Suprapubic skin (tissue), 4 donors: Measurements from ENCODE around the gene PCDHGC4. TPM values are rescaled to one million over a fixed set of nuclear protein-coding genes. Genes with fewer than 3 reads are reported as not detected.

Source experiments
- DNase-seq, 2 donors: peaks; one replicate each; pipeline ENCODE4 v3.0.0-alpha.2; 2019; ENCODE audit warnings: low spot score in 2 of 2
- H3K27ac ChIP-seq: fragments of 200-600 bp; sonication (generic); one replicate; pipeline ENCODE4 v1.5.1; 2019
- H3K27me3 ChIP-seq: fragments of 200-600 bp; sonication (generic); one replicate; pipeline ENCODE4 v1.5.1; 2019
- H3K36me3 ChIP-seq: fragments of 200-600 bp; sonication (generic); one replicate; pipeline ENCODE4 v1.5.1; 2019
- H3K4me1 ChIP-seq: fragments of 200-600 bp; sonication (generic); one replicate; pipeline ENCODE4 v1.5.1; 2019
- H3K4me3 ChIP-seq: fragments of 200-600 bp; sonication (generic); one replicate; pipeline ENCODE4 v1.5.1; 2019; ENCODE audit warnings: mild to moderate bottlenecking
- H3K9me3 ChIP-seq: fragments of 200-600 bp; sonication (generic); one replicate; pipeline ENCODE4 v1.5.1; 2019
- EP300 ChIP-seq: sonication (generic); formaldehyde crosslinking; IDR thresholded peaks from one replicate; pipeline ENCODE4 v1.6.1; 2017; ENCODE audit warnings: antibody characterized with exemption
- POLR2A ChIP-seq, 2 donors: fragments of 450-650 bp; IDR thresholded peaks; one replicate each; pipeline ENCODE4 v1.6.1; 2017; ENCODE audit warnings: antibody characterized with exemption in 2 of 2, mild to moderate bottlenecking in 2 of 2, moderate library complexity in 2 of 2
- POLR2AphosphoS5 ChIP-seq, 3 donors: sonication (generic); formaldehyde crosslinking; IDR thresholded peaks; one replicate each; pipeline ENCODE4 v1.6.1; 2017; ENCODE audit warnings: antibody characterized with exemption in 3 of 3
- WGBS: methylation state at CpG from one replicate; pipeline ENCODE4 v1.1.5; 2018; 5-methylcytosine and 5-hydroxymethylcytosine counted together
- total RNA-seq, 4 donors: library from RNA; depleted of rRNA; stranded (reverse); fragments of >200 nt; gene quantifications; one replicate each; pipeline ENCODE4 v1.1.0, GENCODE V29; 2016
- TF ChIP-seq, protein P1 (sequence below), 2 donors: fragments of 200-600 bp in 1 of 2; fragments of 450-650 bp in 1 of 2; sonication (generic) in 1 of 2; IDR thresholded peaks; one replicate each; pipeline ENCODE4 v1.5.1; 2016 to 2019; ENCODE audit warnings: antibody characterized with exemption in 2 of 2, mild to moderate bottlenecking in 1 of 2, moderate library complexity in 1 of 2

Gene PCDHGC4
- total RNA-seq, 4 donors from 2014 or later: 2.7 to 30.6 (median 15.0) TPM

DNA sequence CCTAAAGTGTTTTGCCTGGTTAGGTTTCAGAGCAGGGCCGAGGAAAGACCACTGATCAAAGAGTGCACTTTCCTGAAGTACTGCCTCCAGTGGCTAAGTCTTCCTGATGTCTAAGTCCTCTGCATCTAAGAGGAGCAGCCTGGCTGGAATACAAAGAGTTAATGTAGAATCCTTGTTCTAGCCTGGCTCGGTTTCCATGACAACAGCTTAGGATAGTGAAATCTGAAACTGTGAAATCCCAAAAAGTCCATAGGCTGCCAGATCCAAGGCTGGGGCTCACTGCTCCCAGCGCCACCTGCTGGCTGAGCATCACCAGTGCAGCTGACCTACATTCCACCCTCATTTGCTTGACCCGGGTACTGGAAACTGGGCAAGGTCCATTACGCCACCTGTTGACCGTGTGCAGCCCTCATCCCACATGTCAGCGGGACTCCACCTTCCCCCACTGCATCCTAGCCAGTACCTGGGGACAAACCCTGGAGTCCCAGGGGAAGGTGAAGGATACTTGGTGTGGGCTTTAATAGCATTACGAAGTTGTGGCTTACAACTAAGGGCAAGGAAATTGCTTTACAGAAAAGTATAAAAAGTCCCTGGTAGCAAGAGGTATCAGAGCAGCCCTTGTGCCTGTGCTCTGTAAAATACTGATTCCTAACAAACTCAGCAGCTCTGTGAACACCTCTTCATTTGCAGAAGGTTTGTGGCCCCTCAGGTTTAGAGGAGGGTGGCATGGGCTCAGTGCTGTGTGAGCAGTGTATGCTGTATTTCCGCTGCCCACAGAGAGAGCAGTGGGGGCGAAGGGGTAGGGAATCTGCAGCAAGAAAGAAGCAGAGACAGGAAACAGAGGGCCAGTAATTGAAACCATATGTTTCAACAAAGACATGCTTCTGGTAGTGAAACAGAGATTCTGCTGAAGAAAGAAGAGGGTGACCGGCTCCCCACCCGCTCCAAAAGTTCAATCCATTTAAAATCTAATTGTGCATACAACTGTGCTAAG, 40.1 kb downstream of the PCDHGC4 start:
- WGBS: 38% methylated on average over 10 of the region's 12 CpGs
- DNase-seq: peak; percentile 90 to 92
- H3K4me3 ChIP-seq: peak overlapping the region; percentile 14
- peaks cover 40% of the 10 kb centered on the region for H3K36me3 ChIP-seq
- peaks cover 80% of the 10 kb centered on the region for H3K4me1 ChIP-seq
- peak in 2 of 3 donors; percentile 67 to 74 for TF ChIP-seq POLR2AphosphoS5 (IDR thresholded peaks at IDR 0.05)
- TF ChIP-seq EP300: no peak
- no peak for TF ChIP-seq POLR2A (IDR thresholded peaks at IDR 0.05)
- TF ChIP-seq, protein P1, sequence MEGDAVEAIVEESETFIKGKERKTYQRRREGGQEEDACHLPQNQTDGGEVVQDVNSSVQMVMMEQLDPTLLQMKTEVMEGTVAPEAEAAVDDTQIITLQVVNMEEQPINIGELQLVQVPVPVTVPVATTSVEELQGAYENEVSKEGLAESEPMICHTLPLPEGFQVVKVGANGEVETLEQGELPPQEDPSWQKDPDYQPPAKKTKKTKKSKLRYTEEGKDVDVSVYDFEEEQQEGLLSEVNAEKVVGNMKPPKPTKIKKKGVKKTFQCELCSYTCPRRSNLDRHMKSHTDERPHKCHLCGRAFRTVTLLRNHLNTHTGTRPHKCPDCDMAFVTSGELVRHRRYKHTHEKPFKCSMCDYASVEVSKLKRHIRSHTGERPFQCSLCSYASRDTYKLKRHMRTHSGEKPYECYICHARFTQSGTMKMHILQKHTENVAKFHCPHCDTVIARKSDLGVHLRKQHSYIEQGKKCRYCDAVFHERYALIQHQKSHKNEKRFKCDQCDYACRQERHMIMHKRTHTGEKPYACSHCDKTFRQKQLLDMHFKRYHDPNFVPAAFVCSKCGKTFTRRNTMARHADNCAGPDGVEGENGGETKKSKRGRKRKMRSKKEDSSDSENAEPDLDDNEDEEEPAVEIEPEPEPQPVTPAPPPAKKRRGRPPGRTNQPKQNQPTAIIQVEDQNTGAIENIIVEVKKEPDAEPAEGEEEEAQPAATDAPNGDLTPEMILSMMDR (IDR thresholded peaks at IDR 0.05): peak; percentile 97 to 99
- no peaks in the 10 kb centered on the region for H3K9me3 ChIP-seq
- H3K27ac ChIP-seq: peak overlapping the region; percentile 69
- H3K27me3 ChIP-seq: no peaks in the 10 kb centered on the region

DNA sequence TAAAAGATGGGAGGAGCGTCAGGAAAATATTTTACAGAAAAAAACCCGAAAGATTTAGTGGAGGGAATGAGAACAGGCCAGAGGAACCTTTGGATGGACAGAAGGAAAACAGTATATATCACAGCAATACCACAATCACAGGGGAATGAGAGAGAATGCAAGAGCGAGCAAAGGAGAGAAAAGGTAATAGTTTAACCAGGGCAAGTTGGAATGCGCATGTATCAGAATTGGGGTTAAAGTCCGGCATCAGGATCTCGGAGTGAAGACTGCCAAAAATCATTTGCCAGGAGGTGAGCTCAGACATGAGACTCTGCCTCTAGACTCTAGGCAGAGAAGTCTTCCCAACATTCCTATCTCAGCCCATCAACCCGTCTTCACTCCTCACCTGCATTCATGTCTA, 40.8 kb downstream of the PCDHGC4 start:
- DNase-seq: no peak
- Histone ChIP-seq H3K4me1 (peaks cover 76% of the 10 kb centered on the region), H3K9me3 (no peaks in the 10 kb centered on the region), H3K27ac (peak overlapping the region; percentile 69), H3K36me3 (peaks cover 40% of the 10 kb centered on the region), H3K27me3 (no peaks in the 10 kb centered on the region), H3K4me3 (no peak overlapping the region)
- WGBS: 75% methylated on average over 7 of the region's 7 CpGs
- TF ChIP-seq, protein P1 (IDR thresholded peaks at IDR 0.05): no peak
- no peak for TF ChIP-seq POLR2A (IDR thresholded peaks at IDR 0.05)
- no peak for TF ChIP-seq EP300
- TF ChIP-seq POLR2AphosphoS5 (IDR thresholded peaks at IDR 0.05): no peak

DNA sequence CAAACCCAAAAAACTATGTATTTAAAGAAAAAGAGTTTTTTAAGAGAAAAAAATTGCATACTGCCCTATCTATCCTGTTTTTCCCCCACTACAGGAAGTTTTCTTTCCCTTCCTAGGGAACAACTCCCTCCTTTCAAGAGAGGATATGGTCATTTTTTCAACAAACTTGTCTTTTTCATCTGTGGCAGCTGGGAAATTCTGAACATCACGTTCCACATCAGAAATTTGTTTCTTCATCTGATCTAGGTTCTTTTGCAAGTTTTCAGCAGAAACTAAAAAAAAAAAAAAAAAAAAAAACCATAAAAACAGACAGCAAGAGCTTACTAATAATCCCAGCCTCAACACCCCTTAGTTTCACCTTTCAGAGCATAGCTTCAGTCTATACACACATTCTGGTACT, 42.6 kb downstream of the PCDHGC4 start:
- TF ChIP-seq EP300 (no peak), POLR2A (IDR thresholded peaks at IDR 0.05) (no peak), POLR2AphosphoS5 (IDR thresholded peaks at IDR 0.05) (no peak)
- TF ChIP-seq, protein P1 (IDR thresholded peaks at IDR 0.05): no peak
- no peak overlapping the region for H3K4me3 ChIP-seq
- no peak for DNase-seq
- H3K4me1 ChIP-seq: peaks cover 58% of the 10 kb centered on the region
- no peaks in the 10 kb centered on the region for H3K27me3 ChIP-seq
- no peaks in the 10 kb centered on the region for H3K9me3 ChIP-seq
- peak overlapping the region; percentile 67 for H3K27ac ChIP-seq
- WGBS: 74% methylated on average over 1 of the region's 1 CpG
- H3K36me3 ChIP-seq: peaks cover 40% of the 10 kb centered on the region

DNA sequence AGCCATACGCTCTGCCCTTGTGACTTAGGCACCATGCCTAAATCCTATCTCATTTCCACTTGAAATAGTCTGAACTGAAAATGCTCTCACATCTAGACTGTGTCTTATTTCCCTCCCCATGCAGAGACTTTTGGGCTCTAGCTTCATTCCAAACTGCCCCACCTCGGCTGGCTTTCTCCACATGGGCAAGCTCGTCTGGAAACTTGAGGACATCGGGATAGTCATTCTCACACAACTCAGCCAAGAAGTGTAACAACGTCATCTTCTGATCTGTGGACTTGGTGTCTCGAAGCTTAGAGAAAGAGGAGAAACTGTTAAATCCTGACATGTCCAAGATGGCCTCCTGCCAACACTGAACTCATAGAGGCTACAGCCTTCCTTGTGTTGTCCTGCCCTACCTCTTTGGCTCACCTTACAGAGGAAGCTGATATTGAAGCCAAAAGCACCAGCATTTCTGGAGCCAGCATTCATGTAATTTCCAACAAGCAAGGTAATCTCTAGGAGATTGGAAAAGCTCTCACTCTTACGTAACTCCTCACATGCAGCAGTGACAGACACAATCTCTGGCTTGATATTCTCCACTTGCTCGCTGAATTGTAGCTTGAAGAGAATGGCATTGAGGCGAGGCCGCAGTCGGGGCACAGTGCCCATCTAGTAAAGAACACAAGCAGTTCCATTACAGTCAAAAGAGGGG, 43.6 kb downstream of the PCDHGC4 start:
- Histone ChIP-seq H3K36me3 (peaks cover 39% of the 10 kb centered on the region), H3K4me1 (peaks cover 51% of the 10 kb centered on the region), H3K4me3 (no peak overlapping the region), H3K27ac (peak overlapping the region; percentile 77), H3K27me3 (no peaks in the 10 kb centered on the region), H3K9me3 (no peaks in the 10 kb centered on the region)
- TF ChIP-seq EP300: no peak
- TF ChIP-seq POLR2AphosphoS5 (IDR thresholded peaks at IDR 0.05): no peak
- TF ChIP-seq, protein P1 (IDR thresholded peaks at IDR 0.05): no peak
- DNase-seq: no peak
- 58% methylated on average over 11 of the region's 11 CpGs for WGBS

DNA sequence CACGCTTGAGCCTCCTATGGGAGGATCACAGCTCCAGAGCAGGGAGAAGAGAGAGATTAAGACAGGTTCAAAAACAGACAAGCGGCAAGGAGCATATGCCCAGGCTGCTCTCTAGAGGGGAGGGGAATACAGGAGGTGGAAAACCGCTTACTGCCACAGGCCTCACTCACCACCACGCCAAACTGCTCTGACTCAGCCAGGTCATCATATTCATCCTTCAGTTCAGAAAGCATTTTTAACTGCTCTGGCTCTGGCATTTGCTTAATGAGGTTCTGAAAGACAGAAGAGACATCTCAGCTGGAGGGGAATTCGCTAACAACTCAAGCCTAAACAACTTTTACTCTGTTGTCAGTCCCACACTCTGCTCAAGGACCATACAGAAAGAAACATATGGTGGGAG, 44.2 kb downstream of the PCDHGC4 start:
- Histone ChIP-seq H3K4me1 (peaks cover 48% of the 10 kb centered on the region), H3K27me3 (no peaks in the 10 kb centered on the region), H3K4me3 (no peak overlapping the region), H3K27ac (peak overlapping the region; percentile 77), H3K9me3 (no peaks in the 10 kb centered on the region), H3K36me3 (peaks cover 40% of the 10 kb centered on the region)
- 50% methylated on average over 5 of the region's 5 CpGs for WGBS
- no peak for TF ChIP-seq POLR2A (IDR thresholded peaks at IDR 0.05)
- no peak for TF ChIP-seq POLR2AphosphoS5 (IDR thresholded peaks at IDR 0.05)
- TF ChIP-seq, protein P1 (IDR thresholded peaks at IDR 0.05): no peak
- no peak for TF ChIP-seq EP300
- no peak for DNase-seq
